Neural cell (in vitro differentiated cells): Measurements from ENCODE around the gene GRIN1. TPM values are rescaled to one million over a fixed set of nuclear protein-coding genes. Genes with fewer than 3 reads are reported as not detected.
A peak's percentile ranks its signal among the peaks of the same experiment; 100 is the strongest.

Experiments used
- H2AFZ ChIP-seq: fragments of 200-600, 300-800 bp; sonication (generic), shearing (Covaris generic); 2 replicates; pipeline ENCODE4 v1.6.0; 2014; ENCODE audit warnings: low read depth, mild to moderate bottlenecking, antibody characterized with exemption, low read length, moderate library complexity
- H3F3A ChIP-seq: fragments of 200-600 bp; shearing (Covaris generic); 2 replicates; pipeline ENCODE4 v1.6.1; 2016; ENCODE audit warnings: mild to moderate bottlenecking, moderate library complexity, mixed read lengths, antibody characterized with exemption, low read length; ENCODE audit not compliant: insufficient read depth, poor library complexity, severe bottlenecking
- H3K27ac ChIP-seq: fragments of 200-600, 300-800 bp; sonication (generic), shearing (Covaris generic); 2 replicates; pipeline ENCODE4 v1.5.1; 2014; ENCODE audit warnings: mild to moderate bottlenecking, low read length, moderate library complexity
- H3K27me3 ChIP-seq: fragments of 300-800, 200-600 bp; sonication (generic), shearing (Covaris generic); 2 replicates; pipeline ENCODE4 v1.6.0; 2014; ENCODE audit warnings: mild to moderate bottlenecking, low read depth, low read length, moderate library complexity; ENCODE audit not compliant: insufficient read depth
- H3K36me3 ChIP-seq: fragments of 300-800, 200-600 bp; sonication (generic), shearing (Covaris generic); 2 replicates; pipeline ENCODE4 v1.5.1; 2014; ENCODE audit warnings: mild to moderate bottlenecking, antibody characterized with exemption, low read length, moderate library complexity; ENCODE audit not compliant: insufficient read depth
- H3K4me2 ChIP-seq: fragments of 300-800, 200-600 bp; sonication (generic), shearing (Covaris generic); 2 replicates; pipeline ENCODE4 v1.6.0; 2014; ENCODE audit warnings: mild to moderate bottlenecking, low read length
- H3K4me3 ChIP-seq: fragments of 300-800, 200-600 bp; sonication (generic), shearing (Covaris generic); 2 replicates; pipeline ENCODE4 v1.5.1; 2014; ENCODE audit warnings: mild to moderate bottlenecking, low read length, moderate library complexity
- H3K79me2 ChIP-seq: fragments of 200-600 bp; shearing (Covaris generic); replicated peaks from 2 replicates; pipeline ENCODE4 v1.6.0; 2014; ENCODE audit warnings: mild to moderate bottlenecking, low read length, moderate library complexity; ENCODE audit not compliant: insufficient read depth
- H3K9ac ChIP-seq: fragments of 300-800, 200-600 bp; sonication (generic), shearing (Covaris generic); 2 replicates; pipeline ENCODE4 v1.6.1; 2016; ENCODE audit warnings: mild to moderate bottlenecking, low read length, mixed read lengths
- H3K9me2 ChIP-seq: fragments of 200-600 bp; shearing (Covaris generic); 2 replicates; pipeline ENCODE4 v1.6.1; 2016; ENCODE audit warnings: mild to moderate bottlenecking, low read length, mixed read lengths; ENCODE audit not compliant: insufficient read depth
- H3K9me3 ChIP-seq: fragments of 200-600, 300-800 bp; sonication (generic), shearing (Covaris generic); 2 replicates; pipeline ENCODE4 v1.6.1; 2016; ENCODE audit warnings: mild to moderate bottlenecking, mixed run types, low read length, moderate library complexity, mixed read lengths
- H4K20me1 ChIP-seq: fragments of 200-600 bp; shearing (Covaris generic); 2 replicates; pipeline ENCODE4 v1.6.1; 2016; ENCODE audit warnings: mild to moderate bottlenecking, mixed run types; ENCODE audit not compliant: insufficient read depth
- EP300 ChIP-seq: fragments of 450-650 bp; conservative IDR thresholded peaks from 2 replicates; pipeline ENCODE4 v1.6.1; 2014; ENCODE audit warnings: antibody characterized with exemption, mild to moderate bottlenecking, moderate library complexity; ENCODE audit not compliant: poor library complexity, severe bottlenecking
- EZH2 ChIP-seq: fragments of 200-600, 300-800 bp; shearing (Covaris generic), sonication (generic); IDR thresholded peaks from 2 replicates; pipeline ENCODE4 v1.6.1; 2014; ENCODE audit warnings: antibody characterized with exemption, low read length, borderline replicate concordance, mild to moderate bottlenecking; ENCODE audit not compliant: insufficient read depth, poor library complexity, severe bottlenecking
- MXI1 ChIP-seq: fragments of 450-650 bp; conservative IDR thresholded peaks from 2 replicates; pipeline ENCODE4 v1.6.1; 2014; ENCODE audit warnings: antibody characterized with exemption, mild to moderate bottlenecking; ENCODE audit not compliant: poor library complexity, severe bottlenecking
- POLR2AphosphoS5 ChIP-seq: IDR thresholded peaks from 2 replicates; pipeline ENCODE4 v1.6.1; 2012
- RAD21 ChIP-seq: fragments of 450-650 bp; conservative IDR thresholded peaks from 2 replicates; pipeline ENCODE4 v1.6.1; 2014; ENCODE audit warnings: antibody characterized with exemption, mild to moderate bottlenecking, moderate library complexity
- SMC3 ChIP-seq: fragments of 450-650 bp; conservative IDR thresholded peaks from 2 replicates; pipeline ENCODE4 v1.6.1; 2014; ENCODE audit warnings: antibody characterized with exemption, mild to moderate bottlenecking, moderate library complexity; ENCODE audit not compliant: poor library complexity
- TAF1 ChIP-seq: IDR thresholded peaks from 2 replicates; pipeline ENCODE4 v1.6.1; 2012; ENCODE audit warnings: low read depth
- polyA plus RNA-seq: library from polyadenylated mRNA; depleted of rRNA; stranded (reverse); fragments of >200 nt; gene quantifications from 2 replicates; pipeline ENCODE4 v1.2.3, GENCODE V29; 2014
- TF ChIP-seq, protein P1 (sequence below): IDR thresholded peaks from 2 replicates; pipeline ENCODE4 v1.6.1; 2012; ENCODE audit warnings: borderline replicate concordance
- TF ChIP-seq, protein P2 (sequence below): fragments of 450-650 bp; IDR thresholded peaks from 2 replicates; pipeline ENCODE4 v1.5.1; 2014; ENCODE audit warnings: antibody characterized with exemption, mild to moderate bottlenecking, moderate library complexity; ENCODE audit not compliant: poor library complexity, severe bottlenecking

The GRIN1 gene
- polyA plus RNA-seq, 1 donor from 2014 or later = 0.58 TPM

DNA sequence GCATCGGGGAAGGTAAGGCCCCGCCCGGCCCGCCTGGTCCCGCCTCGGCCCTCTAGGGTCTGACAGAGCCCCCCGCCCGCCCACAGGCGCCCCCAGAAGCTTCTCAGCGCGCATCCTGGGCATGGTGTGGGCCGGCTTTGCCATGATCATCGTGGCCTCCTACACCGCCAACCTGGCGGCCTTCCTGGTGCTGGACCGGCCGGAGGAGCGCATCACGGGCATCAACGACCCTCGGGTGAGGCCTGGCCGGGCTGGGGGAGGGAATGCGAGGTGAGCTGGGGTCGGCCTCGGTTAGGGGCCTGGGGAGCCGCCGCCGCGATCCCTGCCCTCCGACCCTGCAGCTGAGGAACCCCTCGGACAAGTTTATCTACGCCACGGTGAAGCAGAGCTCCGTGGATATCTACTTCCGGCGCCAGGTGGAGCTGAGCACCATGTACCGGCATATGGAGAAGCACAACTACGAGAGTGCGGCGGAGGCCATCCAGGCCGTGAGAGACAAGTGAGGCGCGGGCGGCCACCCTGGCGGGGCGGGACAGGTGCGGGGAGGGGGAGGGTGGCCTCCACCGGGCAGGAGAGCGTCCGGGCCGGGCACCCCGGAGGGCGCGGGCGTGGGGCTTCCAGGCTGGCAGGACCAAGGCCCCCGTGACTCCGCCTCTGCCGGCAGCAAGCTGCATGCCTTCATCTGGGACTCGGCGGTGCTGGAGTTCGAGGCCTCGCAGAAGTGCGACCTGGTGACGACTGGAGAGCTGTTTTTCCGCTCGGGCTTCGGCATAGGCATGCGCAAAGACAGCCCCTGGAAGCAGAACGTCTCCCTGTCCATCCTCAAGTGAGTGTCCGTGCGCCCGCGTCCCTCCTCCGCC lies 23.8 kb downstream of the GRIN1 start:
- H3K4me3 ChIP-seq = peak overlapping the region; percentile 44

DNA sequence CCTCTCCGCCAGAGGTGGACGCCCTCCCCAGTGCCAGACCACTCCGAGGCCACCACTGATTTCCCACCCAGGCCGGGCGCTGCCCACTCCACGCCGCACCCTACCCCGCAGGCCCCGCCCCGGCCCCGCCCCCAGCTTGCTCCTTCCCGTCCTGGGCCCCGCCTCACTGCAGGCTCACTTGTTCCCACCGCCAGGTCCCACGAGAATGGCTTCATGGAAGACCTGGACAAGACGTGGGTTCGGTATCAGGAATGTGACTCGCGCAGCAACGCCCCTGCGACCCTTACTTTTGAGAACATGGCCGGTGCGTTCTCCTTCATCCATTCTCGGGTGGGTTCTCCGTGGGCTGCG lies 24.4 kb downstream of the GRIN1 start:
- Histone ChIP-seq H3K4me3 (peak overlapping the region; percentile 44), H2AFZ (no peak overlapping the region), H3K36me3 (no peaks in the 10 kb centered on the region), H3K9me2 (no peaks in the 10 kb centered on the region), H3F3A (no peaks in the 10 kb centered on the region), H3K9ac (no peak overlapping the region), H3K4me2 (no peak overlapping the region), H3K79me2 (no peaks in the 10 kb centered on the region), H3K27me3 (peaks cover 84% of the 10 kb centered on the region), H3K27ac (no peak overlapping the region), H3K9me3 (no peaks in the 10 kb centered on the region), H4K20me1 (no peaks in the 10 kb centered on the region)
- TF ChIP-seq MXI1 (no peak), EP300 (no peak), SMC3 (no peak)

More for the DNA sequence above, 23.8 kb downstream of the GRIN1 start:
- H3K9me3 ChIP-seq = no peaks in the 10 kb centered on the region
- H3K27ac ChIP-seq = no peak overlapping the region
- no peaks in the 10 kb centered on the region for H4K20me1 ChIP-seq
- H3K9me2 ChIP-seq = no peaks in the 10 kb centered on the region
- no peaks in the 10 kb centered on the region for H3F3A ChIP-seq
- no peak overlapping the region for H2AFZ ChIP-seq
- H3K9ac ChIP-seq = no peak overlapping the region
- TF ChIP-seq EP300 (no peak), EZH2 (no peak), RAD21 (peak; percentile 39), POLR2AphosphoS5 (no peak), SMC3 (peak; percentile 47), MXI1 (no peak), TAF1 (no peak)
- TF ChIP-seq, protein P1, sequence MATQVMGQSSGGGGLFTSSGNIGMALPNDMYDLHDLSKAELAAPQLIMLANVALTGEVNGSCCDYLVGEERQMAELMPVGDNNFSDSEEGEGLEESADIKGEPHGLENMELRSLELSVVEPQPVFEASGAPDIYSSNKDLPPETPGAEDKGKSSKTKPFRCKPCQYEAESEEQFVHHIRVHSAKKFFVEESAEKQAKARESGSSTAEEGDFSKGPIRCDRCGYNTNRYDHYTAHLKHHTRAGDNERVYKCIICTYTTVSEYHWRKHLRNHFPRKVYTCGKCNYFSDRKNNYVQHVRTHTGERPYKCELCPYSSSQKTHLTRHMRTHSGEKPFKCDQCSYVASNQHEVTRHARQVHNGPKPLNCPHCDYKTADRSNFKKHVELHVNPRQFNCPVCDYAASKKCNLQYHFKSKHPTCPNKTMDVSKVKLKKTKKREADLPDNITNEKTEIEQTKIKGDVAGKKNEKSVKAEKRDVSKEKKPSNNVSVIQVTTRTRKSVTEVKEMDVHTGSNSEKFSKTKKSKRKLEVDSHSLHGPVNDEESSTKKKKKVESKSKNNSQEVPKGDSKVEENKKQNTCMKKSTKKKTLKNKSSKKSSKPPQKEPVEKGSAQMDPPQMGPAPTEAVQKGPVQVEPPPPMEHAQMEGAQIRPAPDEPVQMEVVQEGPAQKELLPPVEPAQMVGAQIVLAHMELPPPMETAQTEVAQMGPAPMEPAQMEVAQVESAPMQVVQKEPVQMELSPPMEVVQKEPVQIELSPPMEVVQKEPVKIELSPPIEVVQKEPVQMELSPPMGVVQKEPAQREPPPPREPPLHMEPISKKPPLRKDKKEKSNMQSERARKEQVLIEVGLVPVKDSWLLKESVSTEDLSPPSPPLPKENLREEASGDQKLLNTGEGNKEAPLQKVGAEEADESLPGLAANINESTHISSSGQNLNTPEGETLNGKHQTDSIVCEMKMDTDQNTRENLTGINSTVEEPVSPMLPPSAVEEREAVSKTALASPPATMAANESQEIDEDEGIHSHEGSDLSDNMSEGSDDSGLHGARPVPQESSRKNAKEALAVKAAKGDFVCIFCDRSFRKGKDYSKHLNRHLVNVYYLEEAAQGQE = no peak
- TF ChIP-seq, protein P2, sequence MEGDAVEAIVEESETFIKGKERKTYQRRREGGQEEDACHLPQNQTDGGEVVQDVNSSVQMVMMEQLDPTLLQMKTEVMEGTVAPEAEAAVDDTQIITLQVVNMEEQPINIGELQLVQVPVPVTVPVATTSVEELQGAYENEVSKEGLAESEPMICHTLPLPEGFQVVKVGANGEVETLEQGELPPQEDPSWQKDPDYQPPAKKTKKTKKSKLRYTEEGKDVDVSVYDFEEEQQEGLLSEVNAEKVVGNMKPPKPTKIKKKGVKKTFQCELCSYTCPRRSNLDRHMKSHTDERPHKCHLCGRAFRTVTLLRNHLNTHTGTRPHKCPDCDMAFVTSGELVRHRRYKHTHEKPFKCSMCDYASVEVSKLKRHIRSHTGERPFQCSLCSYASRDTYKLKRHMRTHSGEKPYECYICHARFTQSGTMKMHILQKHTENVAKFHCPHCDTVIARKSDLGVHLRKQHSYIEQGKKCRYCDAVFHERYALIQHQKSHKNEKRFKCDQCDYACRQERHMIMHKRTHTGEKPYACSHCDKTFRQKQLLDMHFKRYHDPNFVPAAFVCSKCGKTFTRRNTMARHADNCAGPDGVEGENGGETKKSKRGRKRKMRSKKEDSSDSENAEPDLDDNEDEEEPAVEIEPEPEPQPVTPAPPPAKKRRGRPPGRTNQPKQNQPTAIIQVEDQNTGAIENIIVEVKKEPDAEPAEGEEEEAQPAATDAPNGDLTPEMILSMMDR = peak; percentile 50
- no peak overlapping the region for H3K4me2 ChIP-seq
- H3K79me2 ChIP-seq = no peaks in the 10 kb centered on the region
- H3K27me3 ChIP-seq = peaks cover 84% of the 10 kb centered on the region
- H3K36me3 ChIP-seq = no peaks in the 10 kb centered on the region
